Hair follicle dermal papilla cell (primary cell): ENCODE results near the gene HSPB1. TPM values are rescaled to one million over a fixed set of nuclear protein-coding genes. Genes with fewer than 3 reads are reported as not detected.

ENCODE experiments used
- total RNA-seq: library from RNA; depleted of rRNA; stranded (reverse); fragments of >200 nt; gene quantifications from 2 replicates; pipeline ENCODE4 v1.2.3, GENCODE V29; 2012

HSPB1 gene
- total RNA-seq, result 85.5 and 118 TPM in 2 replicates

GRCh38 chr7:76302347-76303201, at the start of gene HSPB1:
Gene HSPB1 (plus strand): TSS chr7:76302673. CDS start chr7:76302713, 40 bp downstream.

Other genes with a start within 250 kb of the HSPB1 start
- 0.85 and 1.9 TPM in 2 replicates for gene SRRM3, start 100.8 kb upstream of the HSPB1 start, total RNA-seq
- gene YWHAG, start 56.3 kb downstream of the HSPB1 start, total RNA-seq, result 113 and 116 TPM in 2 replicates
- 0.32 and 1.2 TPM in 2 replicates for gene SSC4D, start 107.0 kb downstream of the HSPB1 start, total RNA-seq
- 1.6 and 2.3 TPM in 2 replicates for gene ZP3, start 122.3 kb downstream of the HSPB1 start, total RNA-seq
- gene DTX2, start 159.0 kb downstream of the HSPB1 start, total RNA-seq, result 14.3 and 20.0 TPM in 2 replicates
- gene UPK3B, start 207.9 kb downstream of the HSPB1 start, total RNA-seq, result 0.81 TPM in 1 of 2 replicates, not detected in the other
- gene SPDYE16, start 240.6 kb downstream of the HSPB1 start, total RNA-seq, result 0.16 TPM in 1 of 2 replicates, not detected in the other